ENCODE data around the gene NLN.

Gene NLN

GRCh38 chr5:65749956-65750355 lies 28.0 kb downstream of the NLN start:
- Histone ChIP-seq H3K79me2 (ENCODE audit: control insufficient read depth, low read length) (peaks cover 22% of the 10 kb centered on the region), H3K27me3 (ENCODE audit: control insufficient read depth, low read length) (no peaks in the 10 kb centered on the region), H3K36me3 (ENCODE audit: control insufficient read depth, low read length) (no peaks in the 10 kb centered on the region), H3K27ac (ENCODE audit: low read depth, low read length) (no peak overlapping the region), H3K4me2 (ENCODE audit: low read length) (no peak overlapping the region), H3K4me1 (ENCODE audit: control insufficient read depth, low read length) (no peaks in the 10 kb centered on the region), H3K9me2 (replicated peaks; ENCODE audit: control insufficient read depth, low read length) (no peaks in the 10 kb centered on the region), H3K4me3 (ENCODE audit: low read length) (no peak overlapping the region), H3F3A (ENCODE audit: control insufficient read depth, insufficient read depth) (no peaks in the 10 kb centered on the region), H3K9me3 (ENCODE audit: control insufficient read depth, insufficient read depth, low read length) (no peaks in the 10 kb centered on the region), H4K20me1 (ENCODE audit: control insufficient read depth, insufficient read depth, low read depth, low read length) (no peaks in the 10 kb centered on the region)
- no peak for TF ChIP-seq EZH2phosphoT487 (IDR thresholded peaks at IDR 0.05; ENCODE audit: borderline replicate concordance, low read length)
- TF ChIP-seq CTCF (IDR thresholded peaks at IDR 0.05; ENCODE audit: low read depth, low read length, poor library complexity, severe bottlenecking), result no peak

GRCh38 chr5:65750938-65751337 lies 28.9 kb downstream of the NLN start:
- TF ChIP-seq CTCF (IDR thresholded peaks at IDR 0.05; ENCODE audit: low read depth, low read length, poor library complexity, severe bottlenecking) (no peak), EZH2phosphoT487 (IDR thresholded peaks at IDR 0.05; ENCODE audit: borderline replicate concordance, low read length) (no peak)
- peaks cover 13% of the 10 kb centered on the region for H3K79me2 ChIP-seq (ENCODE audit: control insufficient read depth, low read length)

GRCh38 chr5:65753189-65753588 lies 31.2 kb downstream of the NLN start:
- Histone ChIP-seq H3F3A (ENCODE audit: control insufficient read depth, insufficient read depth) (no peaks in the 10 kb centered on the region), H3K9me2 (replicated peaks; ENCODE audit: control insufficient read depth, low read length) (no peaks in the 10 kb centered on the region), H3K27ac (ENCODE audit: low read depth, low read length) (no peak overlapping the region), H3K4me2 (ENCODE audit: low read length) (no peak overlapping the region), H3K27me3 (ENCODE audit: control insufficient read depth, low read length) (no peaks in the 10 kb centered on the region), H3K9me3 (ENCODE audit: control insufficient read depth, insufficient read depth, low read length) (no peaks in the 10 kb centered on the region), H4K20me1 (ENCODE audit: control insufficient read depth, insufficient read depth, low read depth, low read length) (no peaks in the 10 kb centered on the region), H3K4me1 (ENCODE audit: control insufficient read depth, low read length) (no peaks in the 10 kb centered on the region), H3K36me3 (ENCODE audit: control insufficient read depth, low read length) (no peaks in the 10 kb centered on the region), H3K4me3 (ENCODE audit: low read length) (no peak overlapping the region), H3K79me2 (ENCODE audit: control insufficient read depth, low read length) (peaks cover 11% of the 10 kb centered on the region; the same call in 1 of the 2 replicates)
- TF ChIP-seq CTCF (IDR thresholded peaks at IDR 0.05; ENCODE audit: low read depth, low read length, poor library complexity, severe bottlenecking) (no peak), EZH2phosphoT487 (IDR thresholded peaks at IDR 0.05; ENCODE audit: borderline replicate concordance, low read length) (no peak)

More at GRCh38 chr5:65750938-65751337, 28.9 kb downstream of the NLN start:
- Histone ChIP-seq H3K4me1 (ENCODE audit: control insufficient read depth, low read length) (no peaks in the 10 kb centered on the region), H3K9me3 (ENCODE audit: control insufficient read depth, insufficient read depth, low read length) (no peaks in the 10 kb centered on the region), H4K20me1 (ENCODE audit: control insufficient read depth, insufficient read depth, low read depth, low read length) (no peaks in the 10 kb centered on the region), H3K4me3 (ENCODE audit: low read length) (no peak overlapping the region), H3K9me2 (replicated peaks; ENCODE audit: control insufficient read depth, low read length) (no peaks in the 10 kb centered on the region), H3K27me3 (ENCODE audit: control insufficient read depth, low read length) (no peaks in the 10 kb centered on the region), H3F3A (ENCODE audit: control insufficient read depth, insufficient read depth) (no peaks in the 10 kb centered on the region), H3K4me2 (ENCODE audit: low read length) (no peak overlapping the region), H3K36me3 (ENCODE audit: control insufficient read depth, low read length) (no peaks in the 10 kb centered on the region), H3K27ac (ENCODE audit: low read depth, low read length) (no peak overlapping the region)

All from DOHH2 (cell line).